Activated CD8-positive, alpha-beta memory T cell treated with anti-CD3 and anti-CD28 coated beads, Interleukin-2, amount 50 U/mL, for 1 hour (primary cell): ENCODE measurements around the gene COX20.
"Not testable (repeated sequence)": the region's sequence is repeated elsewhere in the genome, so short reads cannot be mapped to it uniquely, and the experiment has no call there.

Source experiments
- DNase-seq: peaks from one replicate; pipeline ENCODE4 v3.0.0-alpha.2; 2020; ENCODE audit errors: extremely low read depth

Gene COX20

DNA sequence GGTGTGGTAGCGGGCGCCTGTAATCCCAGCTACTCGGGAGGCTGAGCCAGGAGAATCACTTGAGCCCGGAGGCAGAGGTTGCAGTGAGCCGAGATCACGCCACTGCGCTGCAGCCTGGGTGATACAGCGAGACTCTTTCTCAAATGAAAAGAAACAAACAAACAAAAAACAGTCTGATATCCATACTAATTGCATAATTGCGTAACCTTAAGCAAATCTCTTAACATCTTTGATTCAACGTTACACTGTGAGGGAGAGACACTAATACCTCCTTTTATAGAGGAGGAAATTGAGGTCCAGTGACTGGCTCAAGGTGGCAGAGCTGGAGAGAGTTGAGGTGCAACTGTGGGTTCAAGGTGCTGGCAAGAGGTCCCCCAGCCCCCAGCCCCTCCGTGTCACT lies 12.6 kb upstream of the COX20 start:
- no peak for DNase-seq

DNA sequence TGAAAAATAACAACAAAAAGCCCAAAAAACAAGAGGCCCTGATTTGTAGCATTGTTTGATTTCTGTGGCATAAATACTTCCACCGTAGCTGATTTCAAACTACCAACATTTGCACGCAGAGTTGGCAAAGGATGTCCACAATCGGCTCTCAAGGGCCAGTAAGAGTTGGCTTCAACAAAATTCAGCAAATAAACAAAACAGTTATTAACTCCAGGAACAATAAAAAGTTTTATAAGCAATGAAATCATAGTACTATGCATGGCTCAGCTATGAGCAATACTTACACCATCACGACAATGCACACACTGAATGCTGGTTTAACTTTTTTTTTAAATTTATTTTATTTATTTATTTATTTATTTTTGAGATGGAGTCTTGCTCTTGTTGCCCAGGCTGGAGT lies 8.7 kb upstream of the COX20 start:
- DNase-seq, result no peak

DNA sequence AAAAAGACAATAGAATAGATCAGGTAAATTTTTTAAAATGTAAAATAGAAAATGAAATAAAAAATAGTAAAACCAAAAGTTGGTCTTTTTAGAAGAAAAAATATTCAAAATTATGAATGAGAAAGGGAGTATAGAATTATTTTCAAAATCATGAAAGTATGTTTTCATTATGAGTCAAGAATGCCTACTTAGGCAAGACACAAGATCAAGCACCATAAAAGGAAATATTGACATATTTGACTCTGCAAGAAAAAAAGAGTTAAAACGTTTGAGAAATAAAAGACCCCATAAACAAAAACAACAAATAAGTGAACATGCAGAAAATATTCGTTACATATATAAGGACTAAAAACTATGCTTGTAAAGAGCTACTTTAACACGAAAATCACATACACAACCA lies 4.8 kb upstream of the COX20 start:
- DNase-seq, result no peak

DNA sequence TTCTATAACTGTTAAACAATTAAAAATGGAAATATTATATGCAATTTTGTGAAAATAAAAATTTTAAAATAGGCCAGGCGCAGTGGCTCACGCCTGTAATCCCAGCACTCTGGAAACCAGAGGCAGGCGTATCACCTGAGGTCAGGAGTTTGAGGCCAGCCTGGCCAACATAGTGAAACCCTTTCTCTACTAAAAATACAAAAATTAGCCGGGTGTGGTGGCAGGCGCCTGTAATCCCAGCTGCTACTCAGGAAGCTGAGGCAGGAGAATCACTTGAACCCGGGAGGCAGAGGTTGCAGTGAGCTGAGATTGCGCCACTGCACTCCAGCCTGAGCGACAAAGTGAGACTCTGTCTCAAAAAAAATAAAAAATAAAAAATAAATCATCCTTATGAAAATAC lies 2.2 kb upstream of the COX20 start:
- not testable (repeated sequence) for DNase-seq

DNA sequence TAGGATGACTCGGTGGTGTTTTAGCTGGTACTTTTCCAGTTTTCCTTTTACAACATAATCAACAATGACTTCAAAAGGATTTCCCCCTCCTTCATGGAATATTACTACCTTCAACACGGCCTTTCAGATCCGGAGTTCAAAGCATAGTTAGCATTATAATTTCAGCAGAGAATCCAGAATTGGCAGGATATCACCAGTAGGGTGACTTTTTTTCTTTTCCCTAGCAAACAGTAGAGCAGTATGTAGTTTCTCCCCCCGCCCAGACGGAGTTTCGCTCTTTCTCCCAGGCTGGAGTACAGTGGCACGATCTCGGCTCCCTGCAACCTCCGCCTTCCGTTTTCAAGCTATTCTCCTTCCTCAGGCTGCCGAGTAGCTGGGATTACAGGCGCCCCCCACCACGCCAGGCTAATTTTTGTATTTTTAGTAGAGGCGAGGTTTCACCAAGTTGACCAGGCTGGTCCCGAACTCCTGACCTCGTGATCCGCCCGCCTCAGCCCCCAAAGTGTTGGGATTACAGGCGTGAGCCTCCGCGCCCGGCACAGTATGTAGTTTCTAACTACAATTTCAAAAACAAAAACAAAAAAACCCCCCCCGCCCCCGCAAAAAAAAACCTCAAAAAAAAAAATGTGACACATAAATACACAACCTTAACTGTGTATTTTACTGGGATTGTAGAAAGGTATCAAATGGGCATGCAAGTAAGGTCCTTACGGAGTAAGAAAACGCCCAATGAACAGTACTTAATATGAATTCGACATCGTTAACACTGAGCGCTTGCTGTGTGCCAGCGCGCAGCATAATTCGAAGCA lies 1.5 kb upstream of the COX20 start:
- no peak for DNase-seq

DNA sequence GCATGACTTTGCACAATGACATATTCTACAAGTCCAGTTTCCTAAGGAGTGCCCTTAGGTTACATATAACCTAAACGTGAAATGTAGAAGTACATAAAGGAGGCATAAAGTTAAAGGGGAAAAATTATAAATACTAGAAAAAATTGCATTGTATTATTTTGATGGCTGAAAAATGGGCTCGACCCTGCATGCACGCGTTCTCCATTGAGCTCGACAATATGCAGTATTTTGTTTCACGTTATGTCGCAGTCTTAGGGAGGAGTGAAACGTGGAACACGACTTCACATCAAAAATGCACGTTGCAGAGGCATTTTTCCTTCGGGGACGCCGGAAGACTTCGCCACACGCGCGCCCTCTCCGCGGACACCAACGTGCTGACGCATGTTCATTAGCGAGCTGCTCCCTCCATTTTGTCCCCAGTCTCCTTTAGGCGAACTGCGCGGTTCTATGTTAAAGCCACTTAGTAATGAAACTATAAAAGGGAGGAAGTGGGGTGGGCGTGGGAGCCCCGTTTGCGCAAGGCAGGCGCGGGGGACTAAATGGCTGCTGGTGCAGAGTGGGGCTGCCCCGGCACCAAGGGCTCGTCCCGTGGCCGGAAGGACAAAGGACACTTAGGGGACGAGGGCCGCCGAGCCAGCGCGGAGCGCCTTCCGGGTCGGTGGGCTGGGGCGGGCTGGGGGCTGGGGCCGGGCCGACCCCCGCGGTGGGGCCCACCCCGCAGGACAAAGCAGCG lies 749 bp upstream of the COX20 start:
- peak; percentile 78 for DNase-seq

- DNase-seq, result no peak
These were observed 670 bp downstream of the COX20 start for GRCh38 chr1:244836135-244836521.

- no peak for DNase-seq
These were observed 1.1 kb downstream of the COX20 start for GRCh38 chr1:244836584-244836983.

DNA sequence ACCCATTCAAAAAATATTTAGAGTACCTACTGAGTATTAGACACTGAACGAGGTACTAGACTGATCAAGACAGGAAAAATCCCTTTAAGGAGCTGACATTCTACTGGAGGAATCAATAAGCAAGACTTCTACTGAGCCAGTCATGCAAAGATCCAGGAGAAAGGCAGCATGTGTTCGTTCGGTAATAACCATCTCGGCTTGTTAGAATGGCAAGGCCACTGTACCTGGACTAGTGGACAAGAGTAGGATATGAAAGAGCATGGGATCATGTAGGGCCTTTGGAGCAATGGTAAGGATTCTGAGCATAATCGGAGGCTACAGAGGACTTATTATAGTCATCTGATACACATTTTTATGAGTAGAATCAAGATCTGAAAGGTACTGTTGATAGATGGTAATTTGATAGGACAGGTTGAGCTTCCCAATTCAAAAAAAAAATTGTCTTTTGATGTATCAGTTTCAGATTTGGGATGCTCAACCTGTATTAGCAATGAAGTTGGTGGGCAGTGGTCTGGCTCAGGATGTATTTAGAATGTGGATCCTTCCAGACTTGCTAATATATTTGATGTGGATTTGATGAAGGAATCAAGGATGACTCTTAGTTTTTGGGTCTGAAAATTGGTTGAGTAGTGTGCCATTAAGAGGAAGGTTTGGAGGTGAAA lies 2.3 kb downstream of the COX20 start:
- DNase-seq, result no peak

GRCh38 chr1:244839656-244840055 lies 4.2 kb downstream of the COX20 start:
- DNase-seq, result no peak

GRCh38 chr1:244840219-244840794 lies 4.8 kb downstream of the COX20 start:
- DNase-seq, result no peak

DNA sequence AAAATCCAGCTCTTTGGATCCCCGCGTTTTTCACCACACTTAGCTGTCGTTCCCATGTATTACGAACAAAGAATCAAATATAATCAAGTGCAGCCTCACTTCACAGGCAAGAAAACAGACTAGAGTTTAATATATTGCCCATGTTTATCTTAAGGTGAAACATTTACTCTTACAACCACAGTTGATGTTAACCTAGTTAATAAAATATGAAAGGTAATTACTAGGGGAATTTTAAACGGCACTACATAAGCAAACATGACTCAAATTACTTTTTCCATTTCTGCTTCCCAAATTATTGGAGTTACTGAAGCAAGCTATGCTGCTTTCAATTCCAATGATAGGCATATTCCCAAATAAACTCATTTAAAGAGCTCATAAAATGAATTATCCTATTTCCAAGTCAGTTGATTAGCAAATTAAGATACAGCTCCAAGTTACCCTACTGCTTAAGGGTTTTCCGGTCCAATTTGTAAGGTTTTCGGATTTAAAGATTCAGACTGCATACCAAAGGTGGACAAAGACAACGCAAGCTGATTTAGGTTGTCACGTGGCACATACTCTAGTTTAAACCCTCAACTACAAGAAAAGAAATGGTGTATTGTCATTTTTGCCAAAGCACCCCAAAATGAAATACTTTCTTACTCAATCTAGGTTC lies 5.9 kb downstream of the COX20 start:
- no peak for DNase-seq

DNA sequence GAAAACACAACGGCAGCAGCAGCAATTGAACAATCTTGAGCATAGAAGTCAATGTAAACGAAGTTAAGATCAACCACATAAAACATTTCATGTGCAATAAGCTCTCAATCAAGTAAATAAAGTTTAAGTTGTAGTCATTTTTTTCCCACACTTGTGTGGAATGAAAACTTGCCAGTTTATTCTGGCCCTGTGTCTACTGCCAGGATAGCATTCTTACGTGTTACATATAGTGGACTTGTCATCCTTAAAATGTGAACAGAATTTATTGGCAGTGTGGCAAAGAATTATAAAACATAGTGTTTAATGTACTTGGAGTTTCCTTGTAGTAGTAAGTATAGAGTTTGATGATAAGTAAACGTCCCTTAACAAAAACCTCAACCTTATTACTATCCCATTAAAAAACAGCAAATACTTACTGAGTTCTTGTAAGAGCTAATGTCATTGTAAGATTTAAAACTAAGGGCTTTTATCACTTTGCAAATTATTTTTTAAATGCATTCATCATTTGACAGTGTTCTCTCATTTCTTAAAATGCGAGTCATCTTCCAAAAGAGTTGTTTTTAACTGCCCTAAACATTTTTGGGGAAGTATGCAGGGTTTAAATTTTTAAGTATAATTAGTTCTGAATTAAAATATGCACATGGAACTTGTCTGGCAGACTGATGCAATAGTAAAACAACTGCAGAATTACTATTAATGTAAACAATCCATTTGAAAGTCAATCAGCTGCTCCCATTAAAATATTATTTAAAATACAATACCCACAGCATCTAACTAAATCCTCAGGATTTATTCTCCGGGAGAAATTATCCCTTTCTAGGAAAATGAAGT lies 7.9 kb downstream of the COX20 start:
- DNase-seq, result no peak

DNA sequence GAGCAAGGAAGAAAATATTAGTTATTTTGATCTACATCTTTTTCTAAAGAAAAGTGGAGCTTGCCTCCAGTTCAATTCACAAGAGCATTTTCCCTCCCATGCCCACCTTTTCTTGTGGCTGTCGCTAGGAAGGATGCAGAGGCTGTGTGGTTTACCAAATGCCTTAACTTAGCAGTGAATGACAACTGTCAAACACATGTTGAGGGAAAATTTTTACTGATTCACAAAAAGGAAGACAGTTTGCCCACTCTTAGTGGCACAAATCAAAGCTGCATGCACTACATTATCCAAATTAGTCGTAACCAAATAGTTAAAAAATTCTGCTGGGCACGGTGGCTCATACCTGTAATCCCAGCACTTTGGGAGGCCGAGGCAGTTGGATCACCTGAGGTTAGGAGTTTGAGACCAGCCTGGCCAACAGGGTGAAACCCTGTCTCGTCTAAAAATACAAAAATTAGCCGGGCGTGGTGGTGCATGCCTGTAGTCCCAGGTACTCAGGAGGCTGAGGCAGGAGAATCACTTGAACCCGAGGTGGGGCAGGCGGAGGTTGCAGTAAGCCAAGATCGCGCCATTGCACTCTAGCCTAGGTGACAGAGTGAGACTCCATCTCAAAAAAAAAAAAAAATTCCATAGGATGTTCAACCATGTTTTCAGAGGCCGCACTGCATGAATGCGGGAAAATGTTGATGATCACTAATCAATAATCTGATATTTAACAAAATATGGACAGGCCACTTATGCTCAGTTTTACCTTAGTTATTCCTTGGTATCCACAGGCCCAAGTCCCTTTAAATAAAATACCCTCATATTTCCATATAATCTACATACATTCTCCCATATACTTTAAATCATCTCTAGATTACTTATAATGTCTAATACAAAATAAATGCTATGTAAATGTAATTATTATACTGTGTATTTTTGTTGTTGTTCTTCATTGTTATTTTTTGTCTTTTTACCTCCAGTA lies 9.0 kb downstream of the COX20 start:
- DNase-seq, result no peak

GRCh38 chr1:244846653-244847052 lies 11.2 kb downstream of the COX20 start:
- DNase-seq, result no peak

DNA sequence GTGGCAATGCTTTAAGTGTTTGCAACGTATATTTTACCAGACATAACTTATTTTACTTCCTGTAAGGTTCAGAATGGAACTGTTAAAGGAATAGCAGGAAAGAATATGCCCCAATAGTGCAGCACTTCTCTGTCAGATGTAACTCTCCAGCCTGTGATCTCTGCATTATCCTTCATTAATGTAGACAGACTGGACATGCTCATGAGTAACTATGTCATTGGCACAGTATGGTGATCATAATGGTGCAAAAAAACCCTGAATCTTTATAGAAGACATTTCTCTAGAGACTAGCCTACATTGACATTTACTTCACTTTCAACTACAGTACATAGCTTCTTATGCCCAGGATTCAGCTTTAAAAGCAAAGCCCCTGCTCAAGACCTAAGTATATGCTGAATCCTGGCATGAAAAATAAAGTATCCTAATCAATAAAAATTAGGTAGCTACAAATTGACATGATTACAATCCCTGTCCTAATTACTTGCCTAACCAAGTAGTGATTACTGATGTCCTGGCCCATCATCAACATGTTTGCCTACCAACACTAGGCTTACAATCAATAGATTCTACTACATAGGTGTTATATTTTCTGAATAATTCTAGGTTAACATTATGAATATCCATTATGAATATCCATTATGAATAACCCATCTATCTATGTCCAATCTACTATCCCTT lies 13.9 kb downstream of the COX20 start:
- no peak for DNase-seq

DNA sequence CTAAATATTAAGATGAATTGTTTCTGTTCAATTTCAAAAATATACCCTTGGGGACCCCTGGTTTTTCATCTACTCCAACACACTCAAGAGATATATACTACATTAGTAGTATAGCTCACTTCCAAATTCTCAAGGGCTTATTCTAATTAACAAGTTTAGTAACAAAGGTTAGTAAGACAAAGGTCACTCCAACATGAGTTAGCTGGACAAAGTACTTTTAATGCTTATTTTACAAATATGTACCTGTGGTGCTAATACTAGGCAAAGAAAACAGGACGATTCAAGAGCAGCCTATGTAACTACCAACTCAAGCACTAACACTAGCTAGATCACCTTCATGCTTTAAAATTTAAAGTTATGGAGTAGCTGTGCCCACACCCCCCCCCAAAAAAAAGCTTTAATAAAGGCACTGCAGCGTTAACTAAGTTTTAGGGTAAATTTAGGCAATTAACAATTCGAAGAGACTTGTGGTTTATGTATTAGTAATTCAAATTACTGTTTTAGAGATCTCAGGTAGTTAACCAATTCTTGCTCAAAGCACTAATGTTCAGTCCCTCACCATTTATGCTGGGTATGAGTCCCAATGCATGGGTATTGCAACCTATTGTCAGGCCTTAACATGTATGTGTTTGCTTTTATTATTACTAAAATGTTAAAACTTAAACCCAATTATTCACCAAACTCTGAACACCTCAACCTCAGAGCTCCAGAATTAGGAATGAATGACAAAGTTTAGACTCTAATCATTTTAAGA lies 14.8 kb downstream of the COX20 start:
- no peak for DNase-seq

DNA sequence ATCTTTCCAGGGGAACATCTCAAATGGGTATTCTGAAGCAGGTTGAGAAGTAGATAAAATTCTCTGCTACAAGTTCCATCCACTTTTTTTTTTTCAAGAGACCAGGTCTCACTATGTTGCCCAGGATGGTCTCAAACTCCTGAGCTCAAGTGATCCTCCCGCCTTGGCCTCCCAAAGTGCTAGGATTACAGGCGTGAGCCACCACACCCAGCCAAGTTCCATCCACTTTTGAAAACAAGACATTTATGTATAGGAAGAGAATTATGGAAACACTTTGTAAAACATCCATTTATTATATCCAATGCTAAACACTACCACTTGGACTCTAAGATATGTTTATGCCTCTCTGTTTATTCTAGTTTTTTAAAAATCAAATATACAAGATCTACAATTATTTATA lies 15.4 kb downstream of the COX20 start:
- DNase-seq, result no peak
